ENCODE measurements around the gene DFFA.

GRCh38 chr1:10474613-10475507 is 2.5 kb upstream of the DFFA start, which contains the start of gene PEX14:
- no peak for TF ChIP-seq CTCF (IDR thresholded peaks at IDR 0.05; ENCODE audit: extremely low read depth in 1 of 2, insufficient read depth in 1 of 2, low read depth in 1 of 2, low read length in 2 of 2)
- TF ChIP-seq GATA2 (IDR thresholded peaks at IDR 0.05; ENCODE audit: insufficient read depth, insufficient read length, low read depth, low read length): no peak
- no peak for TF ChIP-seq MYC (IDR thresholded peaks at IDR 0.05; ENCODE audit: low read depth, low read length)
- TF ChIP-seq EZH2 (IDR thresholded peaks at IDR 0.05; ENCODE audit: borderline replicate concordance, low read depth, low read length, severe bottlenecking): no peak
- peak; percentile 84 for TF ChIP-seq POLR2A (IDR thresholded peaks at IDR 0.05; ENCODE audit: low read depth, low read length)
- peak; percentile 80 for TF ChIP-seq POLR2AphosphoS5 (IDR thresholded peaks at IDR 0.05; ENCODE audit: insufficient read depth, low read depth, low read length)
- no peak for TF ChIP-seq JUN (IDR thresholded peaks at IDR 0.05; ENCODE audit: borderline replicate concordance, insufficient read depth, insufficient read length, low read depth)
- no peak for TF ChIP-seq MAX (IDR thresholded peaks at IDR 0.05; ENCODE audit: insufficient read depth, insufficient read length)
- no peak for TF ChIP-seq FOS (IDR thresholded peaks at IDR 0.05; ENCODE audit: borderline replicate concordance, insufficient read depth, low read length)
